DND-41 (cell line): ENCODE data around the gene CALML3.

ENCODE experiments used
- ATAC-seq: fragments of 200-7000 bp; cut with Tn5 transposase; 3 replicates; pipeline ENCODE4 v1.9.1; 2021; ENCODE audit warnings: low read depth; ENCODE audit not compliant: insufficient read depth
- DNase-seq: peaks from one replicate; pipeline ENCODE4 v3.0.0-alpha.2; 2020
- H2AFZ ChIP-seq: 2 replicates; pipeline ENCODE4 v1.6.0; 2012; ENCODE audit warnings: low read depth, low read length
- H3K27ac ChIP-seq: 2 replicates; pipeline ENCODE4 v1.5.1; 2012; ENCODE audit warnings: low read length, inconsistent platforms
- H3K27me3 ChIP-seq: fragments of 200-600 bp; sonication (generic); 2 replicates; pipeline ENCODE4 v1.6.0; 2012; ENCODE audit warnings: low read length, mild to moderate bottlenecking, inconsistent platforms; ENCODE audit not compliant: insufficient read depth, poor library complexity
- H3K36me3 ChIP-seq: 2 replicates; pipeline ENCODE4 v1.5.1; 2012; ENCODE audit warnings: low read length, inconsistent platforms; ENCODE audit not compliant: insufficient read depth
- H3K4me1 ChIP-seq: 2 replicates; pipeline ENCODE4 v1.5.1; 2012; ENCODE audit warnings: mild to moderate bottlenecking, low read length; ENCODE audit not compliant: insufficient read depth
- H3K4me2 ChIP-seq: 2 replicates; pipeline ENCODE4 v1.6.0; 2012; ENCODE audit warnings: mild to moderate bottlenecking, moderate library complexity, low read length, inconsistent platforms; ENCODE audit not compliant: insufficient read depth
- H3K4me3 ChIP-seq, 2 experiments: fragments of 200-600 bp in 1 of 2; shearing (Covaris generic) in 1 of 2; 2 replicates each; pipeline ENCODE4 v1.5.1; 2012 to 2016; ENCODE audit warnings: inconsistent platforms in 2 of 2, low read length in 2 of 2, mild to moderate bottlenecking in 2 of 2, low read depth in 1 of 2, moderate library complexity in 1 of 2
- H3K79me2 ChIP-seq: 2 replicates; pipeline ENCODE4 v1.6.0; 2012; ENCODE audit warnings: low read length, inconsistent platforms; ENCODE audit not compliant: insufficient read depth
- H3K9ac ChIP-seq: 2 replicates; pipeline ENCODE4 v1.6.0; 2012; ENCODE audit warnings: low read depth, mild to moderate bottlenecking, inconsistent platforms, low read length, moderate library complexity
- H3K9me3 ChIP-seq: 2 replicates; pipeline ENCODE4 v1.5.1; 2012; ENCODE audit warnings: low read length, moderate library complexity, mild to moderate bottlenecking, inconsistent platforms; ENCODE audit not compliant: insufficient read depth, severe bottlenecking
- H4K20me1 ChIP-seq: 2 replicates; pipeline ENCODE4 v1.6.0; 2012; ENCODE audit warnings: low read length; ENCODE audit not compliant: insufficient read depth
- CTCF ChIP-seq: IDR thresholded peaks from 2 replicates; pipeline ENCODE4 v1.5.1; 2012; ENCODE audit warnings: borderline replicate concordance, low read length, moderate library complexity, mild to moderate bottlenecking; ENCODE audit not compliant: poor library complexity, severe bottlenecking; ENCODE audit errors: extremely low read depth
- EZH2 ChIP-seq: IDR thresholded peaks from 3 replicates; pipeline ENCODE4 v1.6.1; 2012; ENCODE audit warnings: borderline replicate concordance, low read depth, mild to moderate bottlenecking, moderate library complexity, low read length, inconsistent platforms; ENCODE audit not compliant: severe bottlenecking

The CALML3 gene

GRCh38 chr10:5565205-5565545 is 40.4 kb downstream of the CALML3 start:
- Histone ChIP-seq H3K9ac (no peak overlapping the region), H2AFZ (no peak overlapping the region)

GRCh38 chr10:5565671-5566581 is 41.2 kb downstream of the CALML3 start:
- no peak overlapping the region for H3K9ac ChIP-seq
- no peaks in the 10 kb centered on the region for H3K27me3 ChIP-seq
- H3K36me3 ChIP-seq, result no peaks in the 10 kb centered on the region
- H3K4me2 ChIP-seq, result no peak overlapping the region
- DNase-seq, result no peak
- no peak for ATAC-seq
- TF ChIP-seq CTCF, result no peak
- TF ChIP-seq EZH2, result no peak
- H4K20me1 ChIP-seq, result no peaks in the 10 kb centered on the region
- H2AFZ ChIP-seq, result no peak overlapping the region
- H3K4me1 ChIP-seq, result no peaks in the 10 kb centered on the region
- no peak overlapping the region for H3K27ac ChIP-seq
- no peaks in the 10 kb centered on the region for H3K9me3 ChIP-seq
- no peaks in the 10 kb centered on the region for H3K79me2 ChIP-seq
- H3K4me3 ChIP-seq, result no peak overlapping the region

More at GRCh38 chr10:5565205-5565545, 40.4 kb downstream of the CALML3 start:
- Histone ChIP-seq H3K27me3 (no peaks in the 10 kb centered on the region), H3K9me3 (no peaks in the 10 kb centered on the region), H4K20me1 (no peaks in the 10 kb centered on the region), H3K79me2 (no peaks in the 10 kb centered on the region), H3K4me1 (no peaks in the 10 kb centered on the region), H3K4me2 (no peak overlapping the region), H3K4me3 (no peak overlapping the region), H3K27ac (no peak overlapping the region), H3K36me3 (no peaks in the 10 kb centered on the region)
- TF ChIP-seq CTCF (no peak), EZH2 (no peak)
- ATAC-seq, result no peak
- DNase-seq, result no peak

GRCh38 chr10:5566614-5567013 is 41.9 kb downstream of the CALML3 start:
- no peak for ATAC-seq
- Histone ChIP-seq H2AFZ (no peak overlapping the region), H3K36me3 (no peaks in the 10 kb centered on the region), H3K9me3 (no peaks in the 10 kb centered on the region), H3K9ac (no peak overlapping the region), H3K79me2 (no peaks in the 10 kb centered on the region), H3K27me3 (no peaks in the 10 kb centered on the region), H4K20me1 (no peaks in the 10 kb centered on the region), H3K4me1 (no peaks in the 10 kb centered on the region), H3K4me2 (no peak overlapping the region), H3K4me3 (no peak overlapping the region), H3K27ac (no peak overlapping the region)
- DNase-seq, result no peak
- TF ChIP-seq CTCF (no peak), EZH2 (no peak)
